Lung (tissue), 12 donors: ENCODE results near the gene CACNA1C. TPM values are rescaled to one million over a fixed set of nuclear protein-coding genes. Genes with fewer than 3 reads are reported as not detected.

ENCODE experiments used
- ATAC-seq: fragments of 200-7000 bp; cut with Tn5 transposase; one replicate; pipeline ENCODE4 v1.9.1; 2020; ENCODE audit warnings: moderate number of reproducible peaks; ENCODE audit not compliant: insufficient read depth, low FRiP score
- DNase-seq, 3 donors: peaks; one replicate each; pipeline ENCODE4 v3.0.0-alpha.2; 2013 to 2017
- H3K27ac ChIP-seq, 2 donors: one replicate each; pipeline ENCODE4 v1.5.1; 2013; ENCODE audit warnings: mild to moderate bottlenecking in 2 of 2, moderate library complexity in 2 of 2, control low read depth in 1 of 2, inconsistent platforms in 1 of 2, low read depth in 1 of 2, low read length in 1 of 2
- H3K27me3 ChIP-seq, 3 donors: one replicate each; pipeline ENCODE4 v1.5.1; 2013; ENCODE audit warnings: low read length in 2 of 3; ENCODE audit not compliant: control insufficient read depth in 3 of 3, insufficient read depth in 3 of 3
- H3K36me3 ChIP-seq, 4 donors: one replicate each; pipeline ENCODE4 v1.5.1; 2013; ENCODE audit warnings: low read length in 4 of 4, mild to moderate bottlenecking in 1 of 4, moderate library complexity in 1 of 4; ENCODE audit not compliant: control insufficient read depth in 4 of 4, insufficient read depth in 4 of 4
- H3K4me1 ChIP-seq, 5 donors: one replicate each; pipeline ENCODE4 v1.5.1; 2013; ENCODE audit warnings: low read length in 5 of 5, mild to moderate bottlenecking in 2 of 5, moderate library complexity in 1 of 5; ENCODE audit not compliant: control insufficient read depth in 5 of 5, insufficient read depth in 5 of 5
- H3K4me3 ChIP-seq: one replicate; pipeline ENCODE4 v1.5.1; 2013; ENCODE audit warnings: mild to moderate bottlenecking, control low read depth, moderate library complexity
- H3K9ac ChIP-seq, 2 donors: one replicate each; pipeline ENCODE4 v1.5.1; 2013; ENCODE audit warnings: low read length in 2 of 2, control low read depth in 1 of 2; ENCODE audit not compliant: insufficient read depth in 1 of 2
- H3K9me3 ChIP-seq, 4 donors: one replicate each; pipeline ENCODE4 v1.5.1; 2013; ENCODE audit warnings: low read length in 3 of 4, mild to moderate bottlenecking in 1 of 4, moderate library complexity in 1 of 4; ENCODE audit not compliant: control insufficient read depth in 4 of 4, insufficient read depth in 3 of 4
- CTCF ChIP-seq: IDR thresholded peaks from 2 replicates; pipeline ENCODE4 v1.5.1; 2012; ENCODE audit warnings: mild to moderate bottlenecking; ENCODE audit errors: control extremely low read depth, extremely low read depth
- WGBS, 2 donors: extraction: QIAGEN DNeasy Blood & Tissue Kit; methylation state at CpG; one replicate each; pipeline ENCODE4 v1.1.7; 2013; 5-methylcytosine and 5-hydroxymethylcytosine counted together
- polyA plus RNA-seq, 2 donors: library from polyadenylated mRNA; stranded (reverse); fragments of 200-250 nt; gene quantifications; one replicate each; pipeline ENCODE4 v1.2.1, GENCODE V29; 2013
- total RNA-seq, 2 donors: library from RNA; depleted of rRNA in 1 of 2; stranded (reverse); fragments of >200 nt in 1 of 2; gene quantifications; one replicate each; pipeline ENCODE4 v1.2.1, GENCODE V29; 2014 to 2021
- donor health status: control.
- donor health status: control.
- donor health status: Bipolar disorder and iron deficiency.
- donor health status: healthy.
- donor health status: DM: yes; HTN: yes; CAD: no.

Gene CACNA1C
- total and polyA plus RNA-seq, 4 donors = 3.2 to 17.5 (median 7.5) TPM

GRCh38 chr12:2481951-2482350 is 429.2 kb downstream of the CACNA1C start:
- H3K9me3 ChIP-seq = no peaks in the 10 kb centered on the region
- ATAC-seq (no peak), DNase-seq (no peak)
- no peaks in the 10 kb centered on the region for H3K27me3 ChIP-seq
- peaks cover 0 to 3% (median 0%) of the 10 kb centered on the region in 5 donors for H3K4me1 ChIP-seq
- WGBS, 2 donors = 91 to 94% methylated on average over 10 of the region's 10 CpGs
- H3K4me3 ChIP-seq = no peak overlapping the region
- no peak overlapping the region for H3K27ac ChIP-seq
- no peak overlapping the region for H3K9ac ChIP-seq
- H3K36me3 ChIP-seq = no peaks in the 10 kb centered on the region
- TF ChIP-seq CTCF = no peak

GRCh38 chr12:2482938-2483660 is 430.3 kb downstream of the CACNA1C start:
- H3K27me3 ChIP-seq = no peaks in the 10 kb centered on the region
- 67 to 68% methylated on average over 13 of the region's 13 CpGs for WGBS, 2 donors
- no peak for TF ChIP-seq CTCF
- H3K4me1 ChIP-seq = peaks cover 0 to 3% (median 0%) of the 10 kb centered on the region in 5 donors
- no peaks in the 10 kb centered on the region for H3K9me3 ChIP-seq
- H3K36me3 ChIP-seq = peaks cover 0 to 2% (median 0%) of the 10 kb centered on the region in 4 donors
- no peak for DNase-seq
- H3K9ac ChIP-seq = no peak overlapping the region
- no peak overlapping the region for H3K27ac ChIP-seq
- no peak for ATAC-seq
- no peak overlapping the region for H3K4me3 ChIP-seq

- DNase-seq (no peak), ATAC-seq (no peak)
- Histone ChIP-seq H3K4me1 (peaks cover 0 to 3% (median 0%) of the 10 kb centered on the region in 5 donors), H3K4me3 (no peak overlapping the region), H3K9me3 (no peaks in the 10 kb centered on the region), H3K27me3 (no peaks in the 10 kb centered on the region), H3K36me3 (peaks cover 0 to 2% (median 0%) of the 10 kb centered on the region in 4 donors), H3K9ac (no peak overlapping the region), H3K27ac (no peak overlapping the region)
- WGBS, 2 donors = 85 to 91% methylated on average over 3 of the region's 3 CpGs
- TF ChIP-seq CTCF = no peak
Observed at GRCh38 chr12:2483713-2484112, 430.9 kb downstream of the CACNA1C start.
